ENCODE results near the gene PTPRN2.

Gene PTPRN2

DNA sequence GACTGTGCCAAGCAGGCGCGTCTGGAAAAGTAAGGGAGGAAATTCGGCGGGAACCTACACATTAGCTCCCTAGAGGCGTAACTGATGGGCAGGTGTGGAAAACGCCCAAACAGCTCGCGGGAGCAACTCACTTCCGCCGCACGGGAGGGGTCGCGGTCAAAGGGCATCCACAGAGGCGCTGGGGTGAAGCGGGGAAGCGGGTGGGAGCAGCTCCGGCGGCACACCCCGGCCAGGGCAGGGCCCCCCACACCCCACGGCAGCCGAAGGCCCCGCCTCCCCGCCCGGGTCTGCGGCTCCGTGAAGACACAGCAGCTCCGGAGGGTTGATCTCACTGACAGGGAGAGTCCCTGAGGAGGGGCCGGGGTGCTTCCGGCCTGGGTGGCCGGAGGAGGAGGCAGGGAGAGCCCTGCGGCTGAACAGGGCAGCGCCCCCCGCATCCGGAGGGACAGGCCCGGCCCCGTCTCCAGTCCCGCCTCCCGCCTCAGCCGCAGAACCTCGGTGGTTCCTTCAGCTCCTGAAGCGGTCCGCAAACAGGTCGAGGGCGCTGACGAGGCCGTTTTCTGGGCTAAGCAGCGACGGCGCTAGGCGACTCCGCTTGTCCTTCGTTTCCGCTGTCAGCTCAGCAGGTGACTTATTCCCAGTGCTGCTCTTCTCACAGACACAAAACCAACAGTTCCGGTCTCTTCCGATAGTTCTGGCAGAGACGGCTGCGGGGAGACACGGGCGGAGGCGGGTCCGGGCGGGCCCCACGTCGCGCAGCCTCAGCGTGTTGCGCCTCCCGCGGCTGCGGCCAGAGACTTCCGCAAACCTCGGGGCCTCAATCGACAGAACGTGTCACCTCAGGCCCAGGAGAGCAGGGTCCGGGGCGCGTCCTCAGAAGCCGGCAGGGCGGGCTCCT lies 974.7 kb downstream of the PTPRN2 start:
- Histone ChIP-seq H3K23ac (ENCODE audit: low read depth, low read length, poor library complexity) (peak overlapping the region; percentile 86), H3K4me2 (ENCODE audit: insufficient read depth, low read length, poor library complexity, severe bottlenecking) (no peak overlapping the region), H3K79me1 (ENCODE audit: low read depth, low read length) (peaks cover 14% of the 10 kb centered on the region), H2BK15ac (ENCODE audit: low read length) (no peak overlapping the region), H2AFZ (ENCODE audit: low read length) (no peak overlapping the region), H3K4ac (ENCODE audit: low read length) (no peak overlapping the region), H3K4me1 (ENCODE audit: control insufficient read depth in 2 of 2, insufficient read depth in 1 of 2, low read depth in 1 of 2, low read length in 2 of 2) (no peaks in the 10 kb centered on the region), H3K18ac (ENCODE audit: low read length) (peak overlapping the region; percentile 44), H3K4me3 (ENCODE audit: low read length in 2 of 2) (no peak overlapping the region), H3K36me3 (replicated peaks in 1 of 2; ENCODE audit: control insufficient read depth in 2 of 2, insufficient read depth in 2 of 2, low read length in 2 of 2) (peaks cover 54 to 98% of the 10 kb centered on the region in 2 donors), H2BK12ac (ENCODE audit: low read length) (no peak overlapping the region), H4K8ac (ENCODE audit: low read depth, low read length) (no peak overlapping the region), H3K9ac (ENCODE audit: low read depth, low read length, poor library complexity) (no peak overlapping the region), H3K9me3 (replicated peaks in 1 of 2; ENCODE audit: control insufficient read depth in 2 of 2, insufficient read depth in 1 of 2, low read depth in 1 of 2, low read length in 2 of 2) (peaks cover 4 to 5% of the 10 kb centered on the region in 2 donors), H4K91ac (ENCODE audit: low read depth, low read length, poor library complexity) (no peak overlapping the region), H2AK5ac (ENCODE audit: low read depth, low read length) (no peak overlapping the region), H3K27me3 (ENCODE audit: control insufficient read depth in 3 of 3, insufficient read depth in 3 of 3, low read depth in 1 of 3, low read length in 3 of 3) (no peaks in the 10 kb centered on the region), H3K14ac (ENCODE audit: low read length) (no peak overlapping the region), H2BK5ac (ENCODE audit: low read length) (peak overlapping the region; percentile 8), H3K27ac (replicated peaks; ENCODE audit: low read length) (no peak overlapping the region), H2BK120ac (ENCODE audit: low read depth, low read length) (no peak overlapping the region)
- DNase-seq (ENCODE audit: low spot score): no peak
- WGBS, 2 donors (ENCODE audit: extremely low coverage in 2 of 2, insufficient read length in 2 of 2, insufficient replicate concordance in 1 of 2): no CpG with 5 or more reads among the region's 79 CpGs

DNA sequence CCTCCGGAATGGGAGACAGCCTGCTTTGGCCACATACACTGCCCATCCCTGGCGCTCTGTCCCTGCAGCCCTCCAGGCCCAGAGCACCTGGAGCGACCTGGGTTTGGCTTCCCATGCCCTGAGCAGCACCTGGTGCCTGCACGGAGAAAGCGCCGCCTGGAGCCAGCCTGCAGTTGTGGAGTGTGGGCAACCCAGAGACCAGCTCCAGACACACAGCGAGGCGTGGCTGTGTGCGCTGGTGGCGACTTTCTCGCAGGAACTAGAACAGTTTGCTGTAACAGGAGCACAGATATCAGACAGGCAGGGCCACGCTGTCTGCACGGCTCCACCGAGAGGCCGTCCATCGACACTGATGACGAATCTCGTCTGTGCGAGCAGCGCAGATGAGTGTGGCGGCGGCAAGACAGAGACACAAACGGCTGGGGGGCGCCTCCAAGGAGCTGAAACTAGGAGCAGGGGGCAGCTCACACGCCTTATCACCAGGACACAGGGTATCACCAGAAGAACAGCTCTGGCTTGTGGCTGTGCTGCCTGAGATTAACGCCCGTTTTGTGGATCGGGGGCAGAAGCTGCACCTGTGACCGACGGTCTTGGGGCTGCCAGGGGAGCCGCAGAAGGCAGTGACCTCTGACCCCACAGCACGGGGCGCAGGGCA lies 975.5 kb downstream of the PTPRN2 start:
- peaks cover 48 to 98% of the 10 kb centered on the region in 2 donors for H3K36me3 ChIP-seq (replicated peaks in 1 of 2; ENCODE audit: control insufficient read depth in 2 of 2, insufficient read depth in 2 of 2, low read length in 2 of 2)

DNA sequence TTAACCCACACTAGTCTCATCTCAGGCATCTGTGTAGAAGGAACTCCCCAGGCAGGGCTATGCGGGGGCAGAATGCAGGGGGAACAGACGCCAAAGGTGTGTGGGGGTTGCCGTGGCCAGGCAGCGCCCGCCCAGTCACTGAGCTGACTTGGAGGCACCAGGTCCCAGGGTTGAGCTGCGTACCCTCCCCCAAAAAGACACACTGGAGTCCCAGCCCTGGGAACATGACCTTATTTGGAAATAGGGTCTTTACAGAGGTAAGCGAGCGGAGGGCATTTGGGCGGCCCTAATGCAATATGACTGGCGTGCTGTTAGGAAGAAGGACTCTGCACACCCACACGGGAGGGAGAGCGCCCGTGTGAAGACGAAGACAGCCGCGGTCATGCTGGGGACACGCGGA lies 976.3 kb downstream of the PTPRN2 start:
- no peak for DNase-seq (ENCODE audit: low spot score)
- Histone ChIP-seq H3K27ac (replicated peaks; ENCODE audit: low read length) (no peak overlapping the region), H3K14ac (ENCODE audit: low read length) (no peak overlapping the region), H3K27me3 (ENCODE audit: control insufficient read depth in 3 of 3, insufficient read depth in 3 of 3, low read depth in 1 of 3, low read length in 3 of 3) (no peaks in the 10 kb centered on the region), H4K91ac (ENCODE audit: low read depth, low read length, poor library complexity) (no peak overlapping the region), H3K4me1 (ENCODE audit: control insufficient read depth in 2 of 2, insufficient read depth in 1 of 2, low read depth in 1 of 2, low read length in 2 of 2) (peaks cover 0 to 1% of the 10 kb centered on the region in 2 donors), H4K8ac (ENCODE audit: low read depth, low read length) (no peak overlapping the region), H2BK15ac (ENCODE audit: low read length) (no peak overlapping the region), H3K23ac (ENCODE audit: low read depth, low read length, poor library complexity) (no peak overlapping the region), H2AFZ (ENCODE audit: low read length) (no peak overlapping the region), H3K4me3 (ENCODE audit: low read length in 2 of 2) (no peak overlapping the region), H3K9ac (ENCODE audit: low read depth, low read length, poor library complexity) (peak overlapping the region; percentile 14), H3K4me2 (ENCODE audit: insufficient read depth, low read length, poor library complexity, severe bottlenecking) (no peak overlapping the region), H3K9me3 (replicated peaks in 1 of 2; ENCODE audit: control insufficient read depth in 2 of 2, insufficient read depth in 1 of 2, low read depth in 1 of 2, low read length in 2 of 2) (peaks cover 4 to 5% of the 10 kb centered on the region in 2 donors), H2BK5ac (ENCODE audit: low read length) (no peak overlapping the region), H3K4ac (ENCODE audit: low read length) (no peak overlapping the region), H2BK120ac (ENCODE audit: low read depth, low read length) (no peak overlapping the region), H2AK5ac (ENCODE audit: low read depth, low read length) (no peak overlapping the region), H3K79me1 (ENCODE audit: low read depth, low read length) (peaks cover 14% of the 10 kb centered on the region), H3K36me3 (replicated peaks in 1 of 2; ENCODE audit: control insufficient read depth in 2 of 2, insufficient read depth in 2 of 2, low read length in 2 of 2) (peaks cover 43 to 98% of the 10 kb centered on the region in 2 donors), H3K18ac (ENCODE audit: low read length) (peak overlapping the region; percentile 35), H2BK12ac (ENCODE audit: low read length) (no peak overlapping the region)
- WGBS, 2 donors (ENCODE audit: extremely low coverage in 2 of 2, insufficient read length in 2 of 2, insufficient replicate concordance in 1 of 2): no CpG with 5 or more reads among the region's 18 CpGs

More for the DNA sequence above, 975.5 kb downstream of the PTPRN2 start:
- Histone ChIP-seq H3K27me3 (ENCODE audit: control insufficient read depth in 3 of 3, insufficient read depth in 3 of 3, low read depth in 1 of 3, low read length in 3 of 3) (no peaks in the 10 kb centered on the region), H3K79me1 (ENCODE audit: low read depth, low read length) (peaks cover 14% of the 10 kb centered on the region), H3K9ac (ENCODE audit: low read depth, low read length, poor library complexity) (no peak overlapping the region), H4K8ac (ENCODE audit: low read depth, low read length) (no peak overlapping the region), H2BK15ac (ENCODE audit: low read length) (no peak overlapping the region), H3K4me1 (ENCODE audit: control insufficient read depth in 2 of 2, insufficient read depth in 1 of 2, low read depth in 1 of 2, low read length in 2 of 2) (peaks cover 0 to 1% of the 10 kb centered on the region in 2 donors), H3K23ac (ENCODE audit: low read depth, low read length, poor library complexity) (peak overlapping the region; percentile 69), H3K9me3 (replicated peaks in 1 of 2; ENCODE audit: control insufficient read depth in 2 of 2, insufficient read depth in 1 of 2, low read depth in 1 of 2, low read length in 2 of 2) (peaks cover 4 to 5% of the 10 kb centered on the region in 2 donors), H2BK12ac (ENCODE audit: low read length) (peak overlapping the region; percentile 63), H2BK120ac (ENCODE audit: low read depth, low read length) (no peak overlapping the region), H2AFZ (ENCODE audit: low read length) (no peak overlapping the region), H3K4me3 (ENCODE audit: low read length in 2 of 2) (no peak overlapping the region), H2BK5ac (ENCODE audit: low read length) (no peak overlapping the region), H3K14ac (ENCODE audit: low read length) (peak overlapping the region; percentile 75), H3K4ac (ENCODE audit: low read length) (no peak overlapping the region), H4K91ac (ENCODE audit: low read depth, low read length, poor library complexity) (no peak overlapping the region), H2AK5ac (ENCODE audit: low read depth, low read length) (peak overlapping the region; percentile 2), H3K18ac (ENCODE audit: low read length) (peak overlapping the region; percentile 57), H3K27ac (replicated peaks; ENCODE audit: low read length) (no peak overlapping the region), H3K4me2 (ENCODE audit: insufficient read depth, low read length, poor library complexity, severe bottlenecking) (no peak overlapping the region)
- DNase-seq (ENCODE audit: low spot score): no peak
- WGBS, 2 donors (ENCODE audit: extremely low coverage in 2 of 2, insufficient read length in 2 of 2, insufficient replicate concordance in 1 of 2): no CpG with 5 or more reads among the region's 33 CpGs
